Heart left ventricle (tissue), 16 donors: ENCODE results near the gene GRB14. TPM values are rescaled to one million over a fixed set of nuclear protein-coding genes. Genes with fewer than 3 reads are reported as not detected.

Experiments
- ATAC-seq, 4 donors: fragments of 200-7000 bp; cut with Tn5 transposase; one replicate each; pipeline ENCODE4 v1.9.1; 2020 to 2022; ENCODE audit warnings: moderate library complexity in 4 of 4, mild to moderate bottlenecking in 3 of 4, moderate number of reproducible peaks in 1 of 4
- DNase-seq, 5 donors: peaks; one replicate each; pipeline ENCODE4 v3.0.0-alpha.2; 2020
- H3K27ac ChIP-seq, 12 donors: fragments of 200-600 bp; sonication (generic) in 4 of 12; one replicate each; pipeline versions ENCODE4 v1.5.0 to v1.8.0; 2016 to 2022; ENCODE audit warnings: mild to moderate bottlenecking in 2 of 12
- H3K27me3 ChIP-seq, 9 donors: fragments of 200-600 bp; sonication (generic) in 2 of 9; one replicate each; pipeline versions ENCODE4 v1.5.1 to v1.8.0; 2016 to 2022; ENCODE audit warnings: mild to moderate bottlenecking in 3 of 9
- H3K36me3 ChIP-seq, 9 donors: fragments of 200-600 bp; sonication (generic) in 2 of 9; one replicate each; pipeline versions ENCODE4 v1.5.0 to v1.8.0; 2018 to 2022; ENCODE audit warnings: mild to moderate bottlenecking in 2 of 9
- H3K4me1 ChIP-seq, 12 donors: fragments of 200-600 bp; sonication (generic) in 4 of 12; one replicate each; pipeline versions ENCODE4 v1.5.0 to v1.8.0; 2016 to 2022; ENCODE audit warnings: mild to moderate bottlenecking in 3 of 12
- H3K4me3 ChIP-seq, 12 donors: fragments of 200-600 bp; sonication (generic) in 4 of 12; one replicate each; pipeline versions ENCODE4 v1.5.0 to v1.8.0; 2017 to 2022; ENCODE audit warnings: mild to moderate bottlenecking in 9 of 12, moderate library complexity in 4 of 12
- H3K9me3 ChIP-seq, 12 donors: fragments of 200-600 bp; sonication (generic) in 4 of 12; one replicate each; pipeline versions ENCODE4 v1.5.0 to v1.8.0; 2016 to 2022; ENCODE audit warnings: mild to moderate bottlenecking in 1 of 12
- CTCF ChIP-seq, 12 donors: fragments of 200-600 bp; sonication (generic) in 4 of 12; IDR thresholded peaks; one replicate each; pipeline versions ENCODE4 v1.5.0 to v1.8.0; 2018 to 2022; ENCODE audit warnings: antibody characterized with exemption in 12 of 12, mild to moderate bottlenecking in 5 of 12
- POLR2A ChIP-seq, 2 donors: fragments of 450-650 bp; IDR thresholded peaks; one replicate each; pipeline ENCODE4 v1.6.1; 2017; ENCODE audit warnings: antibody characterized with exemption in 2 of 2, mild to moderate bottlenecking in 2 of 2, moderate library complexity in 2 of 2
- WGBS, 4 donors: extraction: QIAGEN DNeasy Blood & Tissue Kit in 2 of 4; methylation state at CpG; one replicate each; pipeline versions ENCODE4 v1.1.5 to v1.1.7; 2013 to 2018; 5-methylcytosine and 5-hydroxymethylcytosine counted together
- intact Hi-C, 10 donors: fragments of 100-400 bp; cut with DNase I; formaldehyde crosslinking; loops; one replicate each; pipeline versions ENCODE4 v1.11.1 to v1.14.2; 2022
- polyA plus RNA-seq, 2 donors: library from polyadenylated mRNA; stranded (reverse); fragments of 200-250 nt; gene quantifications; one replicate each; pipeline ENCODE4 v1.2.3, GENCODE V29; 2013
- total RNA-seq, 9 donors: library from RNA; depleted of rRNA in 2 of 9; stranded (reverse); fragments of >200 nt in 2 of 9; fragmentation: NEBNext Ultra II Directional in 3 of 9; extraction: Animal tissue kit (Norgen Biotek cat#: 25700) in 3 of 9; gene quantifications; one replicate each; pipeline versions ENCODE4 v1.1.0 to v1.2.4, GENCODE V29; 2016 to 2023
- donor health status: ischemic (EF 13 %, LVEDD 7.1; RV severe dilation, severe dysfunction).
- donor health status: healthy with polysubstance abuse.
- donor health status: DM: no; HTN: yes; CAD: no.
- donor health status: DM: no; HTN: no; CAD: no.
- donor health status: ischemic (EF 25% LVEDD 6.9; RV normal size, moderate dysfunction).
- donor health status: ischemic (EF 25% LVEDD 5.7; RV mildly dilated, moderate dysfunction).
- donor health status: healthy.
- donor health status: DM: yes; HTN: yes; CAD: no.
- donor health status: ischemic (EF 35%, LVEDD 5.7; RV mildly dilated, moderate dysfunction).
- donor health status: nonischemic (EF 11% LVEDD 7.7; RV severe dilation, severe dysfunction).
- donor health status: DM: yes; HTN: yes; CAD: no.
- donor health status: PGD.
- donor health status: ischemic (EF 29% LVEDD 5.4; RV normal size, mild dysfunction).
- donor health status: nonischemic (EF 23%, LVEDD 6.1; RV moderate dilation, normal function).

GRB14 gene
- total and polyA plus RNA-seq, 11 donors, result 2.7 to 42.3 (median 13.3) TPM

GRCh38 chr2:164515030-164515429 is 106.3 kb downstream of the GRB14 start:
- DNase-seq, result no peak
- WGBS, 4 donors, result 83 to 90% (median 85%) methylated on average over 3 to 4 of the region's 4 CpGs
- no peak for ATAC-seq
- Histone ChIP-seq H3K27ac (no peak overlapping the region), H3K9me3 (peaks cover 0 to 50% (median 11%) of the 10 kb centered on the region in 12 donors), H3K27me3 (no peaks in the 10 kb centered on the region), H3K4me1 (peaks cover 0 to 22% (median 0%) of the 10 kb centered on the region in 12 donors), H3K4me3 (no peak overlapping the region), H3K36me3 (no peaks in the 10 kb centered on the region)
- TF ChIP-seq CTCF (IDR thresholded peaks at IDR 0.05) (no peak), POLR2A (IDR thresholded peaks at IDR 0.05) (no peak)
- intact Hi-C loops, result no loop called here

GRCh38 chr2:164514491-164514890 is 106.8 kb downstream of the GRB14 start:
- peaks cover 0 to 22% (median 0%) of the 10 kb centered on the region in 12 donors for H3K4me1 ChIP-seq
- intact Hi-C loops, result no loop called here
- WGBS, 4 donors, result 75 to 92% (median 83%) methylated on average over 2 of the region's 2 CpGs

GRCh38 chr2:164512871-164513270 is 108.4 kb downstream of the GRB14 start:
- peaks cover 0 to 35% (median 3%) of the 10 kb centered on the region in 12 donors for H3K9me3 ChIP-seq
- TF ChIP-seq POLR2A (IDR thresholded peaks at IDR 0.05) (no peak), CTCF (IDR thresholded peaks at IDR 0.05) (no peak)
- no peaks in the 10 kb centered on the region for H3K27me3 ChIP-seq
- ATAC-seq, result no peak
- H3K4me3 ChIP-seq, result no peak overlapping the region
- no peak overlapping the region for H3K27ac ChIP-seq
- H3K36me3 ChIP-seq, result no peaks in the 10 kb centered on the region
- intact Hi-C loops, result no loop called here
- H3K4me1 ChIP-seq, result peaks cover 0 to 22% (median 0%) of the 10 kb centered on the region in 12 donors
- DNase-seq, result no peak

More at GRCh38 chr2:164514491-164514890, 106.8 kb downstream of the GRB14 start:
- Histone ChIP-seq H3K4me3 (no peak overlapping the region), H3K36me3 (no peaks in the 10 kb centered on the region), H3K9me3 (peaks cover 0 to 46% (median 10%) of the 10 kb centered on the region in 12 donors), H3K27ac (no peak overlapping the region), H3K27me3 (no peaks in the 10 kb centered on the region)
- ATAC-seq, result no peak
- no peak for TF ChIP-seq CTCF (IDR thresholded peaks at IDR 0.05)
- TF ChIP-seq POLR2A (IDR thresholded peaks at IDR 0.05), result no peak
- DNase-seq, result no peak

- Histone ChIP-seq H3K9me3 (peaks cover 0 to 24% (median 3%) of the 10 kb centered on the region in 12 donors), H3K27ac (no peak overlapping the region), H3K36me3 (no peaks in the 10 kb centered on the region), H3K27me3 (no peaks in the 10 kb centered on the region), H3K4me3 (no peak overlapping the region), H3K4me1 (peaks cover 0 to 22% (median 0%) of the 10 kb centered on the region in 12 donors)
- DNase-seq (no peak), ATAC-seq (no peak)
- no peak for TF ChIP-seq CTCF (IDR thresholded peaks at IDR 0.05)
- no peak for TF ChIP-seq POLR2A (IDR thresholded peaks at IDR 0.05)
- WGBS, 4 donors, result 92 to 98% (median 93%) methylated on average over 4 of the region's 4 CpGs
- intact Hi-C loops, result no loop called here
Measured at GRCh38 chr2:164511738-164512137, 109.5 kb downstream of the GRB14 start.
